ENCODE measurements around the gene CLCN1.

Gene CLCN1

DNA sequence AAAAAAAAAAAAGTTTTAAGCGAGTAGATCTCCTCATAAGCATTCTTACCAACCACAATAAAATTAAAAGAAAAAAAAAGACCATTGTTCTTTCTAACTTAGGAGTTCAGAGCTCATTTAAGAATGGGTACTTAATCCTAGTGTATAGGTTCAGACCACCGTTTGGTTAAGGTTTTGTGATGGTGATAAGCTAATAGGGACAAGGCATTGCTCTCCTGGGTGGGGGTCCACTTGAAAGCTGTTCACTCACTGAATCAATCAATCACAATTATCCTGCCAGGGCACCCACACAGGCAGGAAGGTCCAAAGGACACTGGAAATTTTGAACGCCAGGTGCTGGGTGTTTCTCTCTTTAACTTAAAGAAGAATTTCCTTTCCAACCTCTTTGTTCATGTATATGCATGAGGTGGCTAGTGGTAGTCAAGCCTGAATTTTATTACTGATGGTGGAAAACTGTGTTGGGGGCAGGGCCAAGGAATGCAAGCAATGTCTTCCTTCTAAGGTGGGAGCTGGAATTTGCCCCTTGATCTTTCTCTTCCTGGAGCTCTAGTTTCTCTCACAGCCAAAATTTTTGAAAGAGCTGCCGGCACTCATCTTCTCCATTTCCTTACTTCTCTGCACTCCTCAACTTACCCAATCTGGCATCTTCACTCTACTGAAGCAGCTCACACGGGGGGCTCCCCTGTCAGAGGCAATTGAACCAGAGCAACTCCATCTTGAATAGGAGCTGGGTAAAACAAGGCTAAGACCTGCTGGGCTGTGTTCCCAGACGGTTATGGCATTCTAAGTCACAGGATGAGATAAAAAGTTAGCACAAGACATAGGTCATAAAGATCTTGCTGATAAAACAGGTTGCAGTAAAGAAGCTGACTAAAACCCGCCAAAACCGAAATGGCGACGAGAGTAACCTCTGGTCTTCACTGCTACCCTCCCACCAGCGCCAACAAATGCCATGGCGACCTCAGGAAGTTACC lies 54.1 kb downstream of the CLCN1 start:
- no peak for DNase-seq

DNA sequence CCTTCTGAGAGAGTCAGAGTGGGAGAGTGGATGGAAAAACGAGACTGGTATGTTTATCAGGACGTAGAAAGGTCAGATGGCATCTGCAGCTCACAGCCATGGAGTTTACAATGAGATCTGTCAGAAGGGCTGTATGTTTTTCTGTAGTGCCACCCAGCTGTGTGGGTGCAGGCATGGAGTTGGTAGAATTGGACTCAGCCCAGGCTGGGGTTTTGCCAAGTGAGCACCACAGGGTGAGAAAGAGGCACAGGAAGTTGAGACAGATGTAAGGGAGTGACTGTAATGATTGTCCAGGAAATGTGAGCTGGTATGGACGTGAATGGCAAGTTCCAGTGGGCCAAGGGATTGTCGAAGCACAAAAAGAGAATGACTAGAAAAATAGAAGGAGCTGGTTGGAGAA lies 56.2 kb downstream of the CLCN1 start:
- DNase-seq, result no peak

DNA sequence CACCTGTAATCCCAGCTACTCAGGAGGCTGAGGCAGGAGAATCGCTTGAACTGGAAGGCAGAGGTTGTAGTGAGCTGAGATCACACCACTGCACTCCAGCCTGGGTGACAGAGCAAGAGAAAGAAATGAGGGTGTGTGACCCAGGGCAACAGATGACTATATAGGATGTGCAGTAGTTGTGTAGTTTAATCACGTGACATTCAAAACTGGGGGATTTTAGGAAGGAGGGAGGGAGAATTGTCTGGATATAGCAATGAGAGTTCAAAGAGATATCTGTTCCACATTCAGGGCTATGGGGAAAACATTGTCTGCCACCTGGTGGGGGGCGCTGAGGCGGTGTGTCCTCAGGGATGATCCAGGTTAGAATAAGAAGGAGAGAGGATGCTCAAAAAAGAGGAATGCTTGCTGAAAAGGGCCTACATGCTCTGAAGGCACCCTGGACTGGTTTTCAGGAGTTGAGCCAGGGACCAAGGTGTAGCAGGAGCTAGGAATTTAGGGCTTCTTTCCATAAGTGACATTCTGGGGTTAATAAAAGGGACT lies 57.4 kb downstream of the CLCN1 start:
- DNase-seq, result no peak

DNA sequence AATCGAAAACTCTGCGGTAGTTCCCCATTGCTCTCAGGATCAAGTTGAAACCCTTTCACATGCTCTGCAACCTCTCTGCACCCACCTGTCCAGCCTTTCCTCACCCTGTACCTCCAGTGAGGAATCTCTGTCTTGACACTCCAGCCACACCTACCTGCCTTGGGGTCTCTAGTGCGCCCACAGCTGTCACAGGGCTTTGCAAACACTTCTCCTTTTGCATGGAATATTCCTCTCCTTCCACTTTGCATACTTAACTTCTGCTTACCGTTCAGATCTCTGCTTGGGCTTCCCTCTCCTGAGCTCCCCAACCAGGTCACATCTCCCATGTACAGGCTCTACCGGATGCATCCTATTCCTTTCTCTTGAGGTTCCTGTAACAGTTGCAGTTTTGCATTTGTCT lies 58.6 kb downstream of the CLCN1 start:
- no peak for DNase-seq

DNA sequence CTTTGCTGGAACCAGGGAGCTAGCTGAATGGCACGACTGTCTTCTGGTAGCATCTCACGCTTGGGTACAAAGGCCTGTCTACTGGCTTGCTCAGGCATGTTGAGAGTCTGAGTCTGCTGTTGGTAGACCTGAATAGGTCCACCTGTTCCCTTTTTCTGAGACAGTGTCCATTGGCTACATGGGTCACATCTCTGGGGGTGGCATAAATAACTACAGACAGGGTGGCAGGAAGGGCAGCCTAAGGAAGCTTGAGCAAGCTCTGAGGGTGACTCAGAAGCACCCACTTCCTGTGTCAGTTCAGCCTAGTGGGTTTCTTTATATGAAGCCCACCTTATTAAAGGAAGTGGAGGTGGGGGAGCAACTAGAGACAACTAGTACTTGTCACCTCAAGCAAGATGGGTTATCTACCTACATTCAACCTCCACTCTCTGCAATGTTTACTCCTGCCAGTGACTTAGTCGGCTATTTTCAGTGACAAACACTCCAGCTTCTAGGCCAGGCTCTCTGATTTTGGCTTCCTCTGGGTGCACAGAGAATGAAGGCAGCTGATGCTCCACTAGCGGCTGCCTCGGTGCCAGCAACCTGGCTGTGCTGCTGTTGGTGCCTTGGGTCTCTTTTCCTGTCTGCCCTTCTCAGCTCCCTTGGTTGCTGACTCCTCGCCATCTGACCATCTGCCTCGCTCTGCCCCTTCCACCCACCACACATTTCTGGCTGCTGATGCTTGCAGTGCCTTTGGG lies 59.6 kb downstream of the CLCN1 start:
- no peak for DNase-seq

DNA sequence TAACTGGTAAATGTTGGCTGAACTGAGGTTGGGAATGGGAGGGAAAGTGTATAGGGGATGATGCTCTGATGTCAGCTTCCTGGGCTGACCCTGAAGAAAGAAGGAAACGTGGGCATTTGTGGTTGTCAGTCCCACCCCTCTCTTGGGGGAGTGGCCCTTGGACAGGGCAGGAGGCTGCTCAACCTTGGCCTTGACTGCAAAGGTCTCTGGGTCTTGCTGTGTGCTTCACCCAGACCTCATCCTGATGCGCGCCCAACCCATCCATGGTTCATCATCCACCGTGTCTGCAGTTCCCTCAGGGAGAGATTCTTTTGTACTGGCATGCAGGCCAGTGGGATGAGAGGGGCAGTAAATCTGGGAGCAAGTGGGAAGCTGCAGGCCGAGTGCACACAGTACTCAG lies 60.5 kb downstream of the CLCN1 start:
- no peak for DNase-seq

DNA sequence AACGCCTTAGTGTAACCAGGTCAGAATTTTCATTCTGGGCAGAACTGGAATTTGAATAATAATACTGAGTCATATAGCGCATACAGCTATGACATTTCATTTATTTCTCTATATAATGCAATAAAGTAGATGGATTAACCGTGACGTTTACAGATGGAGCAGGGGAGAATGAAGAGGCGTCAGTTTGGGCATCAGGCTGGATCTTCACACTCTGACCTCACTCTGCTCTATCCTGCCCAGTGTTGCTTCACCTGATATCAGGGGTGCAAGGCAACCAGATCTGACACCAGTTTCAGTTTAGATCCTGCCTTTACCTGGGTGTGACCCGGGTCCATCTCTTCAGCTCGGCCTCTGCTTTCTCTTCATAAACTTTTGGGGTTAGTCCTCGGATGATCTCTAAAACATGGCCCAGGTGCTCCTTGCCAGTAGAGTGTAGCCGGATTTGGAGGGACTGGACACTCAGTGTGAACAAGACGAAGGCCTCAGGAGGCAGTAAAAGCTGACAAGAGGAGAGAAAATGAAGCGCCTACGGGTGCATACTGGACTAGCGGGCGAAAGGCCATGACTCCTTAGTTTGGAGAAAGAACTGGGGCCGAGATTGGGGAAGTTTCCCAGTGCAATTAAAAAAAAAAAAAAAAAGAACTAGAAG lies 63.8 kb downstream of the CLCN1 start:
- no peak for DNase-seq

DNA sequence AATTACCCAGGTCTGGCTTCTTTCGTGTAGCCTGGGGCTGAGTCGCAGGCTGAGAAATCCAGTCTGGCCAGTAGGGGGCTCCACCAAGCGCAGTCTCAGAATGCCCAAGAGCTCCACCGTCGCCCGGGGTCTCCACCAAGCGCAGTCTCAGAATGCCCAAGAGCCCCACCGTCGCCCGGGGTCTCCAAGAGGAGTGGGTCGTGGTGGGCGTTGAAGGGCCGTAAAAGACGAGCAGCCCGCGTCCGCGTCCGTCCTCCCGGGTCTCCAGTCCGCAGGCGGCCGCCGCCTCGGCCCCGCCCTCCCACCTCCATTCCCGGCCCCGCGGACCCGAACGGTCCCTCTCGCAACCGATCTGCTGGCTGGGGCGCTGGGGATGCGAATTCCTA lies 64.3 kb downstream of the CLCN1 start:
- peak; percentile 10 for DNase-seq

DNA sequence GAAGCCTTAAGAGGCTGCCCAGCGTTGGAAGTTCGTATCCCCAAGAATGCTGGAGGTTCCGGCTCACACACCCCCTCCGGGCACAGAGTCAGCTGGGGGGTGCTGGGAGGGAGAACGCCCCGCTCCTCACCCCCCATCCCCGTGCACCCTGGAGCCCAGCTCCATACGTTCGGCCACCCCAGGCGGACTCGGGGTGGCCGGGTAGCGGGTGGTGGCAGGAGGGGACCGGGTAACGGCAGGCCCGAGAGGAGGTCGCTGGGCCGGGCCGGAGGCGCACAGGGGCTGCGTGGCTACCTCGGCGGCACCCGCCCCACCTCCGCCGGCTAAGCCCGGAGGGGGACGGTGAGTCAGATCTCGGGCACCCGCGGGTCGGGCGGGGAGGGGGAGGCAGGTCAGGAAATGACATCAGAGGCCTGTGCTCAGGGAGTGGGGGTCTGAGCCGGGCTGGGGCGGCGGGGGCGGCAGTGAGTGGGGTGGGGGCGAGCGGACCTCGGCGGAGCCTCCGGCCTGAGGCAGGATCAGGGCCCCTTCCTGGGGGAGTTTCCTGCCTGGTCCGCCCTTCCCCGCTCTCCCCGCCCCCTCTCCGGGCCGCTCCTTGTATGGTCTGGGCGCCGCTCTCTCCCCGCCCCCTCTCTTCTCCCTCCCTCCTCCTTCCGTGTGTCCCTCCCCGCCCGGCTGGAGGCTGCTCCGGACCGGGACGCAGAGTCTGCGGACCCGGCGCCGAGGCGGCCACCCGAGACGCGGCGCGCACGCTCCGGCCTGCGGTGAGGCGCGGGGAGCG lies 64.9 kb downstream of the CLCN1 start, which contains the start of gene ZYX:
Gene ZYX, plus strand, starts transcription at position 700 of the 781 bp plus-strand sequence. CDS start 227 bp downstream, outside the sequence.
- peak; percentile 45 for DNase-seq

DNA sequence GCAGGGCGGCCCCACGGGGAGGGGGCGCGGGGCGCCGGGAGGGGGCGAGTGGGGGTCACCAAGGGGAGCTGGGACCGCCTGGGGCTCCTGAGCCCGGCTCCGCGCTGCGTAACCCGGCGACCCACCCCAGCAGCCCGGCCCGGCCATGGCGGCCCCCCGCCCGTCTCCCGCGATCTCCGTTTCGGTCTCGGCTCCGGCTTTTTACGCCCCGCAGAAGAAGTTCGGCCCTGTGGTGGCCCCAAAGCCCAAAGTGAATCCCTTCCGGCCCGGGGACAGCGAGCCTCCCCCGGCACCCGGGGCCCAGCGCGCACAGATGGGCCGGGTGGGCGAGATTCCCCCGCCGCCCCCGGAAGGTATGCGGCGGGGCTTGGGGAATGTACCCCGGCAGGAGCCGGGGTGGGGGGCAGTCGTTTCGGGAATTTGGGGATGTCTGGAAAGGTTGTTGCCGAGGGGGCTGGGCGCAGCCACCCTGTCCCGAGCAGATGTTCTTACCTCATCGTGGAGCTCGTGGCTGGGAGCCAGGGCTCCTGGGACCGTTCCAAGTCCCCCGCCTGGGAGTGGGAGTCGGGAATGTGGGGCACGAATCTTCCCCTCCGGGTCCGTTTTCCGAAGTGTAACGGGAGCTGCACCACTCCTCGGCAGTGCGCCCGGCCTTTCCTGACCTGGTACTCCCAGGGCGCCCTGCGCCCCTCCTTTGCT lies 65.7 kb downstream of the CLCN1 start:
- DNase-seq, result no peak

DNA sequence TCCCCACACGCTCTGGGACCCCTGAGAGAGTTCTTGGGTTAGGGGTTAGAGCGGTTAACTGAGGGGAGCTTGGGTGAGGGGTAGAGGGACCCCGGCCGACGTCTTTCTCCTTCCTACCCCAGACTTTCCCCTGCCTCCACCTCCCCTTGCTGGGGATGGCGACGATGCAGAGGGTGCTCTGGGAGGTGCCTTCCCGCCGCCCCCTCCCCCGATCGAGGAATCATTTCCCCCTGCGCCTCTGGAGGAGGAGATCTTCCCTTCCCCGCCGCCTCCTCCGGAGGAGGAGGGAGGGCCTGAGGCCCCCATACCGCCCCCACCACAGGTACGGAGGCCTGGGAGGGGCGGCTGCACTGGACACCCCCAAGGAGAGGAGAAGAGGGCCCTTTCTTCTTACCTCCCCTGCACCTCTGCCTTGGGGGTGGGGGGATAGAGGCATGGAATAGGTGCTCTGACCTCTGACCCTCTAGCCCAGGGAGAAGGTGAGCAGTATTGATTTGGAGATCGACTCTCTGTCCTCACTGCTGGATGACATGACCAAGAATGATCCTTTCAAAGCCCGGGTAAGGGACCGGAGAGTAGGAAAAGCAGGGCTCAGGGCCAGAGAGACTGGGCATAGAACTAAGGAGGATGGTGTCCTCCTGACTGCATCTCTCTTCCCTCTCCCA lies 66.3 kb downstream of the CLCN1 start:
- DNase-seq, result no peak

DNA sequence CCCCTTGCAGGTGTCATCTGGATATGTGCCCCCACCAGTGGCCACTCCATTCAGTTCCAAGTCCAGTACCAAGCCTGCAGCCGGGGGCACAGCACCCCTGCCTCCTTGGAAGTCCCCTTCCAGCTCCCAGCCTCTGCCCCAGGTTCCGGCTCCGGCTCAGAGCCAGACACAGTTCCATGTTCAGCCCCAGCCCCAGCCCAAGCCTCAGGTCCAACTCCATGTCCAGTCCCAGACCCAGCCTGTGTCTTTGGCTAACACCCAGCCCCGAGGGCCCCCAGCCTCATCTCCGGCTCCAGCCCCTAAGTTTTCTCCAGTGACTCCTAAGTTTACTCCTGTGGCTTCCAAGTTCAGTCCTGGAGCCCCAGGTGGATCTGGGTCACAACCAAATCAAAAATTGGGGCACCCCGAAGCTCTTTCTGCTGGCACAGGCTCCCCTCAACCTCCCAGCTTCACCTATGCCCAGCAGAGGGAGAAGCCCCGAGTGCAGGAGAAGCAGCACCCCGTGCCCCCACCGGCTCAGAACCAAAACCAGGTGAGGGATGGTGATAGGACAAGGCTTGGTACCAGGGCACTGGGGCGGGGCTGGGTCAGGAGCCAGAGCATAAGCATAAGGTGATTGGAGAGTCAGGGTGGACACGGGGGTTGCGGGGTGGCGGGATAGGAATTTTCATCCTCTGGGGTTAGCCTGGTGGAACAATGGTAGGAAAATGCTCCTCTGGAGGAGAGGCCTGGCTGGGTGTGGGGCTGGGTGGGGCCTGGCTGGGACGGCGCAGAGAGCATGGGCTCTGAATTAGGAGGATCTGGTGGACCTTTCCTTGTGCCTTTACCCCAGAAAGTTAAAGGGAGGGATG lies 67.1 kb downstream of the CLCN1 start:
- DNase-seq, result no peak

DNA sequence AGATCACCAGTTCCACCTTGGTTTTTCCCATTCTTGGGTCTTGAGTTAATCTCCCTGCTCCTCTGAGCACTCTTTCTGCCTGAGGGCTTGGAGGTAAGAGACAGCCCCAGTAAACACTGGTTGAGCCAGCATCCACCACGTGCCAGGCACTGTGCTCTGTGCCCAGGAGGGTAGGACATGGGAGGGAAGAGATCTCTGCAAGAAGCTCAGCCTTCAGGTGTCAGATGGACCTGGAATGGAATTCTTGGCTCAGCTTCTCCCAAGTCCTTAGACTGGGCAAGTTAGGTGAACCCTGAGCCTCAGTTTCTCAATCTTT lies 67.7 kb downstream of the CLCN1 start:
- no peak for DNase-seq

DNA sequence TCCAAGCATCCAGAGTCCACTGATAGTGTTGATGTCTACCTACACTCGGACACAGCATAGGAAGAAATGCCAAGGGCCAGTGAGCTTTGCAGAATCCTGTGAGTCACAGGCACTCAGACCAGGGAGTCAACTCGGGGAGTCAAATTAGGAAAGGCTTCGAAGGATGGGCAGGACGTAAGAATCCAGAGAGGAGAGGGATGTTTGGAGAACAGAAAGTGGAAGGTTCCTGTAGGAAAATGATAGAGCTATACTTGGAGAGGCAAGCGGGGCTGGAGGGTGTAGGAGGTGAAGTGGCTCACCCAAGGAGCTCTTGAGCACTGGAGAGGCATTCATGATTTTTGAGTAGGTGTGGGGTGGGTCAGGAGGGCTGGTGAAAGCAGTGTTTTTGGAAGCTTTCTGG lies 68.2 kb downstream of the CLCN1 start:
- no peak for DNase-seq

DNA sequence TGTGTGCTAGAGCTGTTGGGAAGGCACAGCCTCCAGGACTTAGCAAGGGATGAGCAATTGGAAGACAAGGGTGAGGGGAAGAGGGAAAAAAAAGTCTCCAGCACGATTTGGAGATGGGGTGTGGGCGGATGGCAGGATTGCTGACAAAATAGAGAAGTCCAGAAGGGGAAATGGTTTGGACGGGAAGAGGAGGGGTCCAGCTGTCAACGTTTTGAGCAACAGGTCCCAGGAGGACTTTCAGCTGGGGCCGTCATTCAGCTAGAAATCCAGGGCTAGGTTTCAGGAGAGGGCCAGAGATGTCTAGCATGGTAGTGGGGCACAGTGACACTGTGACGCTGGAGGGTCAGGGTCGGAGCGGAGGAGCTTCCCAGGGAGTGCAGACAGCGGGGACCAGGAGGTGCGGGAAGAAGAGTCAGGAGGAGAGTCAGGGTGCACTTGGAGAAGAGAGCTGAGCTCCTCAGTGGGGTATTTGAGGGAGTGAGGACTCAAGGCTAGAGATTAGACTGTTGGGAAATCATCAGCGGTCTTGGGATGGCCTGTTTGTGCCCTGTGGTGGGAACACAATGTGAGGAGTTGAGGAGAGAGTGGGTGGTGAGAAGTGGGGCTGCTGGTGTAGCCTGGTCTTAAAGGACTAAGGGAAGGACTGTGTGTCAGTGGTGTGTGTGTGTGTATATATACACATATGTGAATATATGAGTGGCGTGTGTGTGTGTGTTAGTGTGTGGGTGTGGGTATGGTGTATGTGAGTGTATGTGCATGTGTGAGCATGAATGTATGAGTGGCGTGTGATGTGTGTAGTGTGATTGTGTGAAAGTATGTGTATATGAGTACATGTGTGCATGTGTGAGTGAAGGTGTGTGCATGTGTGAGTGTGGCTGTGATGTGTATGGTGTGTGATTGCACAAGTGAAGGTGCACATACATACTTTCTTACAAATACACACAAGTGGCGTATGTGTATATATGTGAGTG lies 69.0 kb downstream of the CLCN1 start:
- no peak for DNase-seq

DNA sequence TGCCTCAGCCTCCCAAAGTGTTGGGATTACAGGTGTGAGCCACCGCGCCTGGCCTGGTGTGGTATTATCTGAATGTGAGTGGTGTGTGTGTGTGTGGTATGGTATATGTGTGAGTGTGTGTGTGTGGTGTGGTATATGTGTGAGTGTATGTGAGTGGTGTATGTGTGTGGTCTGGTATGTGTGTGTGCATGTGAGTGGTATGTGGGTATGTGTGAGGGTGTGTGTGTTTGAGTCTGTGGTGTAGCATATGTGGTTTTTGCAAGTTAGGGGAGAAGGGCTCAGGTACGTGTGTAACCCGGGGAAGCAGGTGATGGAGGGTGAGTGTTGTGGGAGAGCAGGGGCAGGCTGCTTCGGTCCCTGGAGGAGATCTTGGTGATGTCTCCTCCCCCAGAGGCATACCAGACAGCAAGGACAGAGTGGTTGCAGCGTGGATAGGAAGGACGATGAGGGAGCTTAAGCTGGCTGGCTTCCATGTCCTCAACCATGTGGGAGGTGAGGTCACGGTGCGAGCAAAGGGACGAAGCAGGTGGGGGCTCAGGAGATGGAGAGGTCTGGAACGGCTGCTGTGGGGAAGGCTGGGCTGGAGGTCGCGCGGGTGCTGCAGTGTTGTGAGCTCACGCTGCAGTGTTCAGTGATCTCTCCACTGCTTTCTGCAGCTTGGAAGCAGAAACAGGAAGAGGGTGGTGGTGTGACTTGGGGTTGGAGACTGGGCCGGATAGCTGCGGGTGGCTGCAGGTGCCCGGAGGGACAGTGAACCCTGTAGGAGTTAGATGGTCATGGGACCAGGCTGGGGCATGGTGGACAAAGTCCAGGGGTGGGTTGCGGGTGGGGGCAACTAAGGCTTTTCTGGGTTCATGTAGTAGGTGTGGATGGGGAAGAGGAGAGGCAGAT lies 70.2 kb downstream of the CLCN1 start:
- DNase-seq, result no peak

DNA sequence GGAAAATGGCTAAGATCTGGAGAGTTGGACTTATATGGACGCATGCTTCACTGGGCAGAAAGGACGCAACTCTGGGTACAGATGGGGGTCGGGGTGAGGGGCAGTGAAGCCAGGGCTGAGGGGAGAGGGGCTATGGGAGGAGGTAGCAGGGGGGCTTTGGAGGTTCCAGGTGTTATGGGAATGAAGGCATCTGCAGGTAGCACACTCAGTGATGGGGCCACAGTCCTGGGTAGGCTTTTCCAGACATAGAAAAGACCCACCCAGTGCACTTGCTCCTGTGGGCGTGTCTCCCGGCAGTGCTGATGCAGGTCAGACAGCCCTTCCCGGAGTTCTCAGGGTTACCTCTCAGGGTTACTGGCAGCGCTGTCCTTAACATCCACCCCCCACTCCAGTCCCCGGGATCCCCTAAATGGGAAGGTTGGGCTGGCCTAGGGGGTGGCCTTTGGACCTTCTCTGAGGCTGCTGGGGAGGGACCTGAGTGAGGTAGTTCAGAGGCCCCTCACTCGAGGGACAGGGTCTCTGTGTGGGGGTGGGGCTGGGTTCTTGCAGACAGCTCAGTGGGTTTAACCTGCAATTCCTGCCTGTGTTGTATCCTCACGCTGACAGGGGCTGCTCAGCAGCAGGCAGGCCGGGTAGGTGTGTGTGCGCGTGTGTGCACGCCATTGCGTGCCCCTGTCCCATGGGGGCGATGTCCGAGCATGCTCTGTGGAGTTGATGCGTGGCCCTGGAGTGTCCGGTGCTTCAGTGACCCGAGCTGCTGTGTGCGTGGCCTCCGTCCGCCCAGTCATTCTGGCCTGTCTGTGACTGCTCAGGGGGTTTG lies 71.5 kb downstream of the CLCN1 start:
- no peak for DNase-seq
